HG03469 (cell line): Measurements from ENCODE around the gene SGK1.
"Not testable (repeated sequence)": the region's sequence is repeated elsewhere in the genome, so short reads cannot be mapped to it uniquely, and the experiment has no call there.

Experiments used
- ATAC-seq: cut with Tn5 transposase; IDR thresholded peaks from one replicate; pipeline ENCODE4 v1.9.1; 2021; ENCODE audit warnings: mild to moderate bottlenecking, moderate library complexity, moderate number of reproducible peaks; ENCODE audit not compliant: unreplicated experiment

SGK1 gene

GRCh38 chr6:134230940-134231339, 87.0 kb downstream of the SGK1 start:
- ATAC-seq = no peak

GRCh38 chr6:134230087-134230700, 87.7 kb downstream of the SGK1 start:
- ATAC-seq = no peak

GRCh38 chr6:134229520-134229919, 88.4 kb downstream of the SGK1 start:
- ATAC-seq = no peak

GRCh38 chr6:134223796-134224420, 94.0 kb downstream of the SGK1 start:
- ATAC-seq = no peak

GRCh38 chr6:134221250-134221649, 96.7 kb downstream of the SGK1 start:
- no peak for ATAC-seq

- ATAC-seq = no peak
Observed at GRCh38 chr6:134217798-134218140, 100.1 kb downstream of the SGK1 start.

GRCh38 chr6:134217105-134217797, 100.7 kb downstream of the SGK1 start:
- ATAC-seq = no peak

GRCh38 chr6:134216301-134217010, 101.5 kb downstream of the SGK1 start:
- ATAC-seq = no peak

GRCh38 chr6:134213410-134213809, 104.5 kb downstream of the SGK1 start:
- ATAC-seq = not testable (repeated sequence)

- no peak for ATAC-seq
Observed at GRCh38 chr6:134211297-134211696, 106.6 kb downstream of the SGK1 start.

- ATAC-seq = no peak
Observed at GRCh38 chr6:134207421-134207820, 110.5 kb downstream of the SGK1 start.

- no peak for ATAC-seq
Observed at GRCh38 chr6:134205366-134205765, 112.5 kb downstream of the SGK1 start.

GRCh38 chr6:134204759-134205158, 113.2 kb downstream of the SGK1 start:
- not testable (repeated sequence) for ATAC-seq

GRCh38 chr6:134204031-134204430, 113.9 kb downstream of the SGK1 start:
- no peak for ATAC-seq

GRCh38 chr6:134201716-134202115, 116.2 kb downstream of the SGK1 start:
- no peak for ATAC-seq

- ATAC-seq = no peak
Observed at GRCh38 chr6:134199848-134200606, 117.9 kb downstream of the SGK1 start.

- ATAC-seq = no peak
Observed at GRCh38 chr6:134198093-134198492, 119.8 kb downstream of the SGK1 start.

- not testable (repeated sequence) for ATAC-seq
Observed at GRCh38 chr6:134197685-134198084, 120.2 kb downstream of the SGK1 start.

GRCh38 chr6:134196568-134197193, 121.2 kb downstream of the SGK1 start:
- ATAC-seq = peak; percentile 56

GRCh38 chr6:134195985-134196384, 121.9 kb downstream of the SGK1 start:
- no peak for ATAC-seq
